H9 (cell line): ENCODE results near the gene KATNA1. TPM values are rescaled to one million over a fixed set of nuclear protein-coding genes. Genes with fewer than 3 reads are reported as not detected.

Source experiments
- DNase-seq: peaks from one replicate; pipeline ENCODE4 v3.0.0-alpha.2; 2017
- H2AFZ ChIP-seq: one replicate; pipeline ENCODE4 v1.6.1; 2013; ENCODE audit warnings: mild to moderate bottlenecking, low read length, control low read depth, moderate library complexity
- H2AK5ac ChIP-seq: 2 replicates; pipeline ENCODE4 v1.6.1; 2013; ENCODE audit warnings: low read length, control low read depth, mixed read lengths; ENCODE audit not compliant: insufficient read length
- H2BK120ac ChIP-seq: one replicate; pipeline ENCODE4 v1.6.1; 2013; ENCODE audit warnings: low read depth, mild to moderate bottlenecking, low read length, control low read depth, inconsistent platforms; ENCODE audit not compliant: poor library complexity, severe bottlenecking
- H2BK12ac ChIP-seq: 2 replicates; pipeline ENCODE4 v1.6.1; 2013; ENCODE audit warnings: low read length, control low read depth, mixed read lengths, low read depth; ENCODE audit not compliant: insufficient read length
- H2BK15ac ChIP-seq: 2 replicates; pipeline ENCODE4 v1.6.1; 2013; ENCODE audit warnings: low read depth, low read length, control low read depth
- H2BK20ac ChIP-seq: one replicate; pipeline ENCODE4 v1.6.1; 2013; ENCODE audit warnings: low read depth, mild to moderate bottlenecking, low read length, control low read depth, inconsistent platforms; ENCODE audit not compliant: poor library complexity, severe bottlenecking
- H2BK5ac ChIP-seq: 2 replicates; pipeline ENCODE4 v1.6.1; 2013; ENCODE audit warnings: low read length, control low read depth, mixed read lengths; ENCODE audit not compliant: insufficient read length
- H3K14ac ChIP-seq: 2 replicates; pipeline ENCODE4 v1.6.1; 2013; ENCODE audit warnings: low read length, control low read depth; ENCODE audit not compliant: insufficient read depth
- H3K18ac ChIP-seq: 2 replicates; pipeline ENCODE4 v1.6.1; 2013; ENCODE audit warnings: low read depth, mild to moderate bottlenecking, mixed read lengths, low read length, control low read depth; ENCODE audit not compliant: insufficient read length
- H3K23ac ChIP-seq: 2 replicates; pipeline ENCODE4 v1.6.1; 2013; ENCODE audit warnings: low read length, control low read depth, mixed read lengths, low read depth; ENCODE audit not compliant: insufficient read length
- H3K23me2 ChIP-seq: 2 replicates; pipeline ENCODE4 v1.6.1; 2013; ENCODE audit warnings: low read depth, mild to moderate bottlenecking, mixed read lengths, low read length, control low read depth; ENCODE audit not compliant: insufficient read length, poor library complexity, severe bottlenecking
- H3K27ac ChIP-seq: 2 replicates; pipeline ENCODE4 v1.5.1; 2013; ENCODE audit warnings: low read length, control low read depth, mixed read lengths, low read depth; ENCODE audit not compliant: insufficient read length
- H3K27me3 ChIP-seq: 2 replicates; pipeline ENCODE4 v1.6.1; 2013; ENCODE audit warnings: low read length, control low read depth, inconsistent platforms; ENCODE audit not compliant: insufficient read depth
- H3K4ac ChIP-seq: 2 replicates; pipeline ENCODE4 v1.6.1; 2013; ENCODE audit warnings: low read depth, mild to moderate bottlenecking, control low read depth, inconsistent platforms, low read length, moderate library complexity
- H3K4me1 ChIP-seq: 2 replicates; pipeline ENCODE4 v1.6.1; 2013; ENCODE audit warnings: low read length, control low read depth, inconsistent platforms; ENCODE audit not compliant: insufficient read depth
- H3K4me2 ChIP-seq: 2 replicates; pipeline ENCODE4 v1.6.1; 2013; ENCODE audit warnings: low read length, control low read depth, mixed read lengths; ENCODE audit not compliant: insufficient read length, insufficient read depth
- H3K56ac ChIP-seq: 2 replicates; pipeline ENCODE4 v1.6.1; 2013; ENCODE audit warnings: low read depth, mild to moderate bottlenecking, mixed read lengths, low read length, control low read depth; ENCODE audit not compliant: insufficient read length
- H3K79me1 ChIP-seq: 2 replicates; pipeline ENCODE4 v1.6.1; 2013; ENCODE audit warnings: low read depth, mild to moderate bottlenecking, moderate library complexity, low read length, control low read depth, inconsistent platforms; ENCODE audit not compliant: insufficient read depth, poor library complexity, severe bottlenecking
- H3K79me2 ChIP-seq: 2 replicates; pipeline ENCODE4 v1.6.1; 2013; ENCODE audit warnings: low read length, control low read depth, inconsistent platforms; ENCODE audit not compliant: insufficient read depth
- H3K9ac ChIP-seq: 2 replicates; pipeline ENCODE4 v1.6.1; 2013; ENCODE audit warnings: low read length, control low read depth, mixed read lengths; ENCODE audit not compliant: insufficient read length; ENCODE audit errors: extremely low read depth
- H3K9me3 ChIP-seq: one replicate; pipeline ENCODE4 v1.6.1; 2013; ENCODE audit warnings: low read depth, low read length, inconsistent platforms; ENCODE audit not compliant: control insufficient read depth
- H3T11ph ChIP-seq: one replicate; pipeline ENCODE4 v1.6.1; 2013; ENCODE audit warnings: mild to moderate bottlenecking, low read length, control low read depth, inconsistent platforms
- H4K20me1 ChIP-seq: one replicate; pipeline ENCODE4 v1.6.1; 2013; ENCODE audit not compliant: control insufficient read depth, insufficient read length, insufficient read depth
- H4K5ac ChIP-seq: 2 replicates; pipeline ENCODE4 v1.6.1; 2013; ENCODE audit warnings: low read depth, mild to moderate bottlenecking, mixed read lengths, low read length, control low read depth; ENCODE audit not compliant: insufficient read length
- H4K8ac ChIP-seq: replicated peaks from 2 replicates; pipeline ENCODE4 v1.6.1; 2013; ENCODE audit warnings: low read length, control low read depth, mixed read lengths, low read depth; ENCODE audit not compliant: insufficient read length
- H4K91ac ChIP-seq: 2 replicates; pipeline ENCODE4 v1.6.1; 2013; ENCODE audit warnings: low read depth, mild to moderate bottlenecking, moderate library complexity, mixed read lengths, low read length, control low read depth; ENCODE audit not compliant: insufficient read length
- H3K27ac Mint-ChIP-seq, 3 experiments: 2 replicates in 2 of 3; 3 replicates in 1 of 3; pipeline ENCODE4 v1.8.0; 2020 to 2021; ENCODE audit warnings: mixed read lengths in 3 of 3, mild to moderate bottlenecking in 1 of 3, moderate library complexity in 1 of 3
- H3K27me3 Mint-ChIP-seq: 2 replicates; pipeline ENCODE4 v1.8.0; 2021; ENCODE audit warnings: low read depth, mild to moderate bottlenecking, moderate library complexity, mixed read lengths
- H3K36me3 Mint-ChIP-seq, 3 experiments: 2 replicates in 2 of 3; 3 replicates in 1 of 3; pipeline ENCODE4 v1.8.0; 2020 to 2021; ENCODE audit warnings: low read depth in 3 of 3, mixed read lengths in 3 of 3; ENCODE audit not compliant: insufficient read depth in 1 of 3
- H3K4me1 Mint-ChIP-seq, 2 experiments: 2 replicates each; pipeline ENCODE4 v1.8.0; 2020; ENCODE audit warnings: mixed read lengths in 2 of 2
- H3K4me3 Mint-ChIP-seq, 2 experiments: 2 replicates in 1 of 2; 3 replicates in 1 of 2; pipeline ENCODE4 v1.8.0; 2020 to 2021; ENCODE audit warnings: mild to moderate bottlenecking in 2 of 2, mixed read lengths in 2 of 2, moderate library complexity in 1 of 2
- H3K9me3 Mint-ChIP-seq, 2 experiments: 2 replicates in 1 of 2; 3 replicates in 1 of 2; pipeline ENCODE4 v1.8.0; 2020; ENCODE audit warnings: mild to moderate bottlenecking in 2 of 2, mixed read lengths in 2 of 2, moderate library complexity in 1 of 2
- WGBS: extraction: QIAGEN DNeasy Blood & Tissue Kit; methylation state at CpG from one replicate; pipeline ENCODE4 v1.1.7; 2013; ENCODE audit warnings: missing lambda C conversion rate, low lambda C conversion rate, mixed read lengths; ENCODE audit not compliant: insufficient read length; ENCODE audit errors: extremely low coverage; 5-methylcytosine and 5-hydroxymethylcytosine counted together
- total RNA-seq: library from RNA; stranded (reverse); gene quantifications from 2 replicates; pipeline ENCODE4 v1.2.1, GENCODE V29; 2021
- TF ChIP-seq, protein P1 (sequence below): fragments of 200-600 bp; sonication (generic); conservative IDR thresholded peaks from 3 replicates; pipeline ENCODE4 v1.8.0; 2021; ENCODE audit warnings: antibody characterized with exemption, mild to moderate bottlenecking

Gene KATNA1
- total RNA-seq, 1 experiment from 2014 or later: 18.3 TPM

DNA sequence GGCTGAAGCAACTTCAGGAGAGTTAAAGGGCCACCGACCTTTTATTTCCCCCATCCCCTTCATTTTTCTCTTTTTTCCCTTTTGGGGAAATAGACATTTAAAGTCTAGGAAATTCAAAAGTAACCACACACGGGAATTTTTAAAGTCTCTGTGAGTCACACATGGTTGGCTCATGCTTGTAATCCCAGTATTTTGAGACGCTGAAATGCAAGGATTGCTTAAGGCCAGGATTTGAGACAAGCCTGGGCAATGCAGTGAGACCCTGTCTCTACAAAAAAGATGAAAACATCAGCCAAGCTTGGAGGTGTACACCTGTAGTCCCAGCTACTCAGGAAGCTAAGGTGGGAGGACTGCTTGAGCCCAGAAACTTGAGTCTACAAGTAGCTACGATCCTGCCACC, 34.2 kb downstream of the KATNA1 start:
- H3K79me2 ChIP-seq: no peaks in the 10 kb centered on the region
- H3K23me2 ChIP-seq: no peaks in the 10 kb centered on the region
- Mint-ChIP-seq H3K36me3 (peaks cover 7 to 36% (median 12%) of the 10 kb centered on the region in 3 experiments), H3K9me3 (peaks cover 2 to 6% of the 10 kb centered on the region in 2 experiments; a peak in 2 of 5 replicates), H3K4me1 (peaks cover 4 to 6% of the 10 kb centered on the region in 2 experiments; a peak in 2 of 4 replicates), H3K27ac (peak overlapping the region in 2 of 3 experiments; percentile 35 to 45; a peak in 2 of 7 replicates), H3K27me3 (no peaks in the 10 kb centered on the region), H3K4me3 (no peak overlapping the region)
- no peak overlapping the region for H3T11ph ChIP-seq
- no peak overlapping the region for H3K18ac ChIP-seq
- H3K27me3 ChIP-seq: no peaks in the 10 kb centered on the region
- no peak overlapping the region for H4K5ac ChIP-seq
- no peak overlapping the region for H3K56ac ChIP-seq
- H2AK5ac ChIP-seq: no peak overlapping the region
- no peak overlapping the region for H2BK5ac ChIP-seq
- no peak overlapping the region for H2BK12ac ChIP-seq
- H2BK15ac ChIP-seq: no peak overlapping the region
- no peak overlapping the region for H3K4me2 ChIP-seq
- H3K14ac ChIP-seq: no peak overlapping the region
- no peak overlapping the region for H3K23ac ChIP-seq
- no peak overlapping the region for H4K8ac ChIP-seq
- WGBS: no CpG with 5 or more reads among the region's 4 CpGs
- no peak overlapping the region for H3K4ac ChIP-seq
- H3K9ac ChIP-seq: no peak overlapping the region
- H3K4me1 ChIP-seq: no peaks in the 10 kb centered on the region
- no peak overlapping the region for H4K91ac ChIP-seq
- no peak overlapping the region for H2BK120ac ChIP-seq
- TF ChIP-seq, protein P1, sequence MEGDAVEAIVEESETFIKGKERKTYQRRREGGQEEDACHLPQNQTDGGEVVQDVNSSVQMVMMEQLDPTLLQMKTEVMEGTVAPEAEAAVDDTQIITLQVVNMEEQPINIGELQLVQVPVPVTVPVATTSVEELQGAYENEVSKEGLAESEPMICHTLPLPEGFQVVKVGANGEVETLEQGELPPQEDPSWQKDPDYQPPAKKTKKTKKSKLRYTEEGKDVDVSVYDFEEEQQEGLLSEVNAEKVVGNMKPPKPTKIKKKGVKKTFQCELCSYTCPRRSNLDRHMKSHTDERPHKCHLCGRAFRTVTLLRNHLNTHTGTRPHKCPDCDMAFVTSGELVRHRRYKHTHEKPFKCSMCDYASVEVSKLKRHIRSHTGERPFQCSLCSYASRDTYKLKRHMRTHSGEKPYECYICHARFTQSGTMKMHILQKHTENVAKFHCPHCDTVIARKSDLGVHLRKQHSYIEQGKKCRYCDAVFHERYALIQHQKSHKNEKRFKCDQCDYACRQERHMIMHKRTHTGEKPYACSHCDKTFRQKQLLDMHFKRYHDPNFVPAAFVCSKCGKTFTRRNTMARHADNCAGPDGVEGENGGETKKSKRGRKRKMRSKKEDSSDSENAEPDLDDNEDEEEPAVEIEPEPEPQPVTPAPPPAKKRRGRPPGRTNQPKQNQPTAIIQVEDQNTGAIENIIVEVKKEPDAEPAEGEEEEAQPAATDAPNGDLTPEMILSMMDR: no peak
- no peaks in the 10 kb centered on the region for H3K9me3 ChIP-seq
- H3K79me1 ChIP-seq: no peaks in the 10 kb centered on the region
- no peak overlapping the region for H2BK20ac ChIP-seq
- H4K20me1 ChIP-seq: no peaks in the 10 kb centered on the region
- no peak overlapping the region for H3K27ac ChIP-seq
- no peak overlapping the region for H2AFZ ChIP-seq
- no peak for DNase-seq
